Stimulated activated CD8-positive, alpha-beta memory T cell treated with anti-CD3 and anti-CD28 coated beads, Interleukin-15, amount 100 ng/mL, for 48 hours (primary cell): ENCODE results near the gene ADAM17.
"Not testable (repeated sequence)": the region's sequence is repeated elsewhere in the genome, so short reads cannot be mapped to it uniquely, and the experiment has no call there.

Experiments used
- DNase-seq, 2 donors: peaks; one replicate each; pipeline ENCODE4 v3.0.0-alpha.2; 2020; ENCODE audit warnings: low read depth in 2 of 2

The ADAM17 gene

GRCh38 chr2:9565436-9566153, 10.0 kb upstream of the ADAM17 start:
- DNase-seq: no peak

DNA sequence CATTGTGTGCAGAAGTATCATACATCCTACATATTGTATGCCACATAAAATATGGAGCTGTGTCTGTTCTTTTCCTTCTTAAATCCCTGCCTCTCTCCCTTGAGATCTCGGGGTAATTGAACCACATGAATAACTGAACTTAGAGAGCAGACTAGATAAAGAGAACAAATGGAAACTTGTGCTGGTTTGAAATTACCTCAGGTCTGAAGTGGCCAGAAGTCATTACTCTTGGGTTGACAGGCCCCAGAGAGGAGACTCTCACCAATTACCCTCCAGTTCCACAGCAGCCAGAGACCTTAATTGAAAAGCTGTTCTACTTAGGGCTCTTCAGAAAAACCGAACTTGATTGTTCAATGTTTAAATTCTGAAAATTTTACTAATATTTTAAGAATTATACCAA, 5.0 kb upstream of the ADAM17 start:
- no peak for DNase-seq

DNA sequence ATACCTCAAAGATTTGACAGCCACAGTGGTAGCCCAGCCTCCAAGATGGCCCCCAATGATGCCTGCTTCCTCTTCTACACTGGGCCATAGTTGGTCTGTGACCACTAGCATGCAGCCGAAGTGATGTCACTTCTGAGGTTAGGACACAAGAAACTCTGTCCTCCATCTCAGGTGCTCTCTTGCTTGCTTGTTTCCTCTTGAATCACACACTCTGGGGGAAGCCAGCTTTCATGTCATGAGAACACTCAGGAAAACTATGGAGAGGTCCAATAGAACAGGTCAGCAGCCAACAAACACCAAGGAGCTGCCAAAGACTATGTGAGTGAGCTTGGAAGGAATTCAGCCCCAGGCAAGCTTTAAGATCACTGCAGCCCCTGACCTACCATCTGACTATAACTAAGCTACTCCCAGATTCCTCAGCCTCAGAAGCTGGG, 3.3 kb upstream of the ADAM17 start:
- no peak for DNase-seq

DNA sequence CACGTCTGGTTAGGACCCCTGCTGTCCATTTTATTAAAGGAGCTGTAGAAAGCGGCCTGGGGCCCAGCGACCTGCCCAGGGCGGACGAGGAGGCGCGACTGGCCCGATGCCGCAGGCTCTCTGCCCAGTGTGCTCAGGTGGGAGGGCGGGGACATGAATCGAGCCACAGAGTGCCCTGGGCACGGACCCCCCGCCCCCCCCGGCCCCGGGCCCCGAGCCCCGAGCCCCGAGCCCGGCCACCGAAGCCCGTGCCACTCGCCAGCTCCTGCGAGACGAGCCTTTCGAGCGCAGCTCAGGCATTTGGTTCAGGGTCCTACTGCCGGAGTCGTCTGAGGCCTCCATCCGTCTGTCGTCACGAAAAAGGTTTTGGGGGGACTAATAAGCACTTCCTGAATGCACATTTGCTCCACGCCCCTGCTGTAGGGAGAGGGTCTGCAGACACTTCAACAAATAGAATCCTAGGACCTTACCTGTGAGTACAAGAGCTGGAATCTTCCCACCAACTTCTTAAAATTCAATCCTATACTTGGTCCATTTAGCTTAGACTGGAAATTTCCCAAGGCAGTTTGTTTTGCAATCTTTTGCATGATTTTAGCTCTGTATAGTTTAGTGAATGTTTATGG, 602 bp upstream of the ADAM17 start:
- no peak for DNase-seq

DNA sequence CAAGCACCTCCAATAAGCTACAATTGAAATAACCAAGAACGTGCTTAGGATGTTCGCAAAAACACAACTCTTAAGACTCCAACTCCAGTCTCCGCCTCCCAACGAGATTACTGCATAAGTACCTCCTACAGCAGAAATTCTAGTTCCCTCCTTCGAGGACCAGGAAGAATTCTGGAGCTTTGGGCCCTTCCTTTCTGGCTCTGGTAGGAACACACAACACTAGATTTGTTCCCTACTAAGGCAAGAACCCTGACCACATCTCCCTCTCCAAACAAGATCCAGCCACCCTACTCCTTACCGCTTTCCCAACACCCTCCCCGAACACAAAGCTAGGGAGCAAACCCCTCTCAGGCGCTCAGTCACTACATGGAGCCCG, 721 bp downstream of the ADAM17 start:
- peak in 1 of 2 donors; percentile 5 for DNase-seq

GRCh38 chr2:9552219-9553178, 3.1 kb downstream of the ADAM17 start:
- no peak for DNase-seq

- DNase-seq: not testable (repeated sequence)
These were observed 4.7 kb downstream of the ADAM17 start for GRCh38 chr2:9550859-9551391.

DNA sequence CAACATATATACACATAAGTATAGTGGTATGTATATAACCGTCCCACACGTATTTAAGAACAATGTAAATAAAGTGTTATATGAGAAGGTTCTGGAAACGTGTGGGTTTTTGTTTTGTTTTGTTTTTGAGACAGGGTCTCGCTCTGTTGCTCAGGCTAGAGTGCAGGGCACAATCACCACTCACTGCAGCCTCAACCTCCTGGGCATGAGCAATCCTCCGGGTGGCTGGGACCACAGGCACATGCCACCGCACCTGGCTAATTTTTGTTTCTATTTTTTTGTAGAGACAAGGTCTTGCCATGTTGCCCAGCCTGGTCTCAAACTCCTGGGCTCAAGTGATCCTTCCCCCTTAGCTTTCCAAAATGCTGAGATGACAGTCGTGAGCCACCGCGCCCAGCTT, 6.2 kb downstream of the ADAM17 start:
- DNase-seq: no peak

DNA sequence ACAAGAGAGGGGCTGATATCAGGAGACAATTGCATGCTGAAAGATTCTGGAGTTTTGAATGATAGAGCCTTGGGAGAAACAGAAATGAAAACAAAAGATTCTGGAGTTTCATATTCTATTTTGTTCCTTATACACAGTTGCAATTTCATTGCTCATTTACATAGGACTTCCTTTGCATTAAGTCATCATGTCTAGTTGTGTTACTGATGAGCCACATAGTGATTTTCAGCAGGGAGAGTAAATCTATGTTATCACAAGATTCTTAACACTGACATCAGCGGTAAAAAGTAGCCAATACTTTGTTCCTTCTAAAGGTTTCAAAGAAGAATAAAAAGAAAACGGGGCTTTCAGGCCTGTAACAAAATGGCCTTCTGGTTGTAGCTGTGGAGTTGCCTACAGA, 7.1 kb downstream of the ADAM17 start:
- no peak for DNase-seq

DNA sequence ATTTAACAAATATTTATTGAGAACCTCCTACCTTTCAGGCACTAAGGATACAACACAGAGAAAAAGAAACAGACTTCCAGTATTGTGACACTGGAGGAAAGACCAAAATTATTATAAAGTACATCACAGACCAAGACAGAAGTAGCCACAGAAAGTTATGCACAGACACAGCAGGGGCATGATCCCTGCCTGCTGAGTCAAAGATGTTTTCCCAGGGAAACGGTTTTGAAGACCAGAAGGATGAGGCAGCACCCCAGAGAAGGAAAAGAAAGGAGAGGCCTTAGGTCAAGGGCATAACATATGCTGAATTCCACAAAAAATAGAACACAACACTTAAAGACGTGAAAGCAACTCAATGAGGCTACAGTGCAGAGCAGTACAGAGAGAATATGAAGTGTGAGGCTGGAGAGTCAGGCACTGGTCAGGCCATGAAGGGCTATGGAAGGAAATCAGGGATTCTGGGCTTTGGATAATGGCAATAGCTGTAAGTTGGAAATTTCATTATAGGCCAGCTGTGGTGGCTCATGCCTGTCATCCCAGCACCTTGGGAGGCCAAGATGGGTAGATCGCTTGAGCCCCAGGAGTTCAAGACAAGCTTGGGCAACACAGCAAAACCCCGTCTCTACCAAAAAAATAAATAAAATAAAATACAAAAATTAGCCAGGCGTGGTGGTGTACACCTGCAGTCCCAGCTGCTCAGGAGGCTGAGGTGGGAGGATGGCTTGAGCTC, 8.2 kb downstream of the ADAM17 start:
- no peak for DNase-seq

- DNase-seq: no peak
These were observed 10.1 kb downstream of the ADAM17 start for GRCh38 chr2:9545502-9545901.

DNA sequence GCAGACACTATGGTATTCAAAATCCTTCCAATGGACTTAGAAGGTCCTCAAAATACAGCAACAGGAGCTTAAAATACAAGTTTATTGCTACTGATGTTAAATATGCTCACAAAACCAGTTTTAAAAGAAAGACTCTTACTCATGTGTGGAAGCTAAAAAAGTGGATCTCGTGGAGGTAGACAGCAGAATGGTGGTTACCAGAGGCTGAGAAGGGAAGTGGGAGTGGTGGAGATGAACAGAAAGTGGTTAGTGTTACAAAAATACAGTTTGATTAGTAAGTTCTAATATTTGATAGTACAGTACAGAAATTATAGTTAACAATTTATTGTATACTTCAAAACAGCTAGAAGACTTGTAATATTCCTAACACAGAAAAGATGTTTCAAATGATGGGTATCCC, 12.1 kb downstream of the ADAM17 start:
- DNase-seq: no peak

DNA sequence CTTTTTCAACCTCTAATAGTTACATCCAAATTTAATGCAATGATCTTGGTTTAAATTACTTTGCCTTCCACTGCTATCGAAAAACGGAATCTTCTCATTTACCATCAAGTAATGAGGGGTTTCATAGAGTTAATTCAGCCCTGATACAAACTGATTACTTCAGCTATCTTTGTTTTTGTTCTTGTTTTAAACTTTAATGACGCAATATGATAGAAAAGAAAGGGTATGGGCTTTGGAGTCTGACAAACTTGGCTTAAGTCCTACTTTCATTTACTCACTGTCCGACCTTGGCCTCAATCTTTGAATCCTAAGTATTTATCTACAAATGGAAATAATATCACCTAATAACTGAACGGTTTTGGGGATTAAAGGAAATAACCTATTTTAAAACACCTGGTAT, 16.1 kb downstream of the ADAM17 start:
- no peak for DNase-seq

DNA sequence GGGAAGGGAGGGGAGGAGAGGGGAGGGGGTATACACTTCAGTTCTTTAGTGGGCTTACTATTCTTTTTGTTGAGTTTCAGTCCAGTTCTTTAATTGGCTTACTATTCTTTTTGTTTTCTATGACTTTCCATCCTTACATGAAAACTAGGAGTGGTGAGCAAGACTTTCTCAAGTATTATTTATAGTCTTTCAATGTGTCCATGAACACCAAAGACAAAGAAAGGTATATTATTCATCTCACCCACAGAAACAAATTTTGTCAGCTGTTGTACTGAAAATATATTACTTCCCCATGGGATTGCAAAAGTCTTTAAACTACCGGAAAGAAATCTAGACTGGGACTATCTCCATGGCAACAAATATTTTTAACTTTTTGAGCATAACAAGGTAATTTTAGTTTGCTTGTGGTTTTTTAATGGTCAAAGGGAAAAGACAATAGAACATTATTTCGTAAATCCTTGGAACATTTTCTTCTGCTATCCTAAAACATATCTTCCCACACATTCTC, 17.6 kb downstream of the ADAM17 start:
- DNase-seq: no peak

GRCh38 chr2:9536504-9536903, 19.1 kb downstream of the ADAM17 start:
- no peak for DNase-seq

GRCh38 chr2:9535177-9535576, 20.5 kb downstream of the ADAM17 start:
- no peak for DNase-seq

DNA sequence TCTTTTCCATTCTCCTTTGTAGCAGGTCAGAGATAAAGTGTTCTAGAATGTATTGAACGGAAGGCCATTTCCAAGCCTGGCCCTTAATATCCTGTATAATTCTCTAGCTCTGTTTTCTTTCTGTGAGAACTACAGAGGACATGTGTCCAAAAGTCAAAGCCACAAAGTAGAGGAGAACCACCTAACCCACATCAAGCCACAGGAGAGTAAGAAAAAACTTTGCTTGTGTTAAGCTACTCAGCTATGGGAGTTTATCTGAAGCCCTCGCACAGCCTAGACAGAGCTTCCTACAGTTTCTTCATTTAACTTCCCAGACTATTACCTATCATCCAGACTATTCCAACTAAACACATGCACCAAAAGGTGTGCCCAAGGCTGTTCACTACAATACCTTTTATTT, 22.0 kb downstream of the ADAM17 start:
- no peak for DNase-seq

- no peak for DNase-seq
These were observed 23.2 kb downstream of the ADAM17 start for GRCh38 chr2:9532421-9532820.

DNA sequence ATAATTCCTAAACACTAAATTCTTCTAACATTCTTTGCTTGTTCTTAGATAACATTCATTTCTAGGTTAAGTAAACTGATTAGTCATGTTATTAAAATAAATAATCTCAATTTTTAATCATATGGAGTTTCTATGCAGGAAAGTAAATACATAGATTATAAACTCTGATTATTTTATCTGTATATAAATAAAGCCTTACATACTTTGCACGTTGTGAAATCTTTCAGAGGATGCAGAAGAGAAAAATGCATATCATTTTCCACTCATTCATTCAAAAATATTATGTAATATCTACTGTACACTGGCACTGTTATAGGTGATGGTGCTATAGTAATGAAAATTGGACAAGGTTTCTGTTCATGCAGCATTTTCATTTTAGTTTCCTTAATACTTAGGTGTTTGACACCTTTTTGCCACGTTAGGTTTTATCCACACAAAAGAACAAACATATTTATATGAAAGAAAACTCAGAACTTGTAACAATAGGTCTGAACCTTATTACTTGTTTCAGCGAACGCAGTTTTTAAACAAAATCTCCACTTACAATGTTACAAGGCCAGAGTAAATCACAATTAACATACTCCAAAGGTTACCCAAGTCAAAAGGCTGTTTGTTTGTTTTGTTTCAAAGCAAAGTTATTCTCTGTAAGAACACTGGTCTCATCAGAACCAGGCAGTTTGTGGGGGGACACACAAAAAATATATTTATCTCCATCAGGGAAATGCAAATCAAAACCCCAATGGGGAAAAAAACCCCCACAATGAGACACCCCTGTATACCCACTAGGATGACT, 27.4 kb downstream of the ADAM17 start:
- no peak for DNase-seq

GRCh38 chr2:9525266-9525665, 30.4 kb downstream of the ADAM17 start:
- DNase-seq: no peak

- DNase-seq: no peak
These were observed 31.3 kb downstream of the ADAM17 start for GRCh38 chr2:9524291-9524690.
